Fibroblast of lung (primary cell): Measurements from ENCODE around the gene RFNG.

Source experiments
- CTCF ChIP-seq, 2 donors: IDR thresholded peaks in 1 of 2; conservative IDR thresholded peaks in 1 of 2; 1 replicate in 1 of 2; 2 replicates in 1 of 2; pipeline ENCODE4 v1.5.1; 2011 to 2012; ENCODE audit warnings: low read length in 2 of 2, control low read depth in 1 of 2, inconsistent platforms in 1 of 2, low read depth in 1 of 2, mild to moderate bottlenecking in 1 of 2
- EZH2 ChIP-seq: IDR thresholded peaks from 2 replicates; pipeline ENCODE4 v1.5.1; 2012; ENCODE audit warnings: low read length, control low read depth, mild to moderate bottlenecking; ENCODE audit errors: missing control alignments

GRCh38 chr17:82059272-82060000 is 7.8 kb upstream of the RFNG start:
- TF ChIP-seq CTCF (conservative IDR thresholded peaks at IDR 0.05 in 1 of 2, IDR thresholded peaks at IDR 0.05 in 1 of 2; ENCODE audit: low read depth in 1 of 2, low read length in 2 of 2) (no peak), EZH2 (no peak)
